Adipocyte (in vitro differentiated cells): ENCODE results near the gene FLT3LG.
"Not testable (repeated sequence)": the region's sequence is repeated elsewhere in the genome, so short reads cannot be mapped to it uniquely, and the experiment has no call there.

Source experiments
- DNase-seq: peaks from one replicate; pipeline ENCODE4 v3.0.0-alpha.2; 2015; ENCODE audit warnings: low read depth
- H3K27me3 ChIP-seq: replicated peaks from 2 replicates; pipeline ENCODE4 v1.7.0; 2013; ENCODE audit warnings: mild to moderate bottlenecking, low read length, moderate library complexity; ENCODE audit not compliant: control insufficient read depth, insufficient read depth
- H3K36me3 ChIP-seq: 2 replicates; pipeline ENCODE4 v1.7.0; 2013; ENCODE audit warnings: low read length, mild to moderate bottlenecking, moderate library complexity; ENCODE audit not compliant: control insufficient read depth, insufficient read depth, severe bottlenecking
- H3K4me1 ChIP-seq: 2 replicates; pipeline ENCODE4 v1.7.0; 2013; ENCODE audit warnings: mild to moderate bottlenecking, low read length, moderate library complexity; ENCODE audit not compliant: control insufficient read depth, insufficient read depth
- H3K4me3 ChIP-seq: 2 replicates; pipeline ENCODE4 v1.7.0; 2013; ENCODE audit warnings: mild to moderate bottlenecking, low read length, moderate library complexity
- H3K9ac ChIP-seq: 2 replicates; pipeline ENCODE4 v1.7.0; 2013; ENCODE audit warnings: mild to moderate bottlenecking, low read length, moderate library complexity
- H3K9me3 ChIP-seq: 2 replicates; pipeline ENCODE4 v1.7.0; 2013; ENCODE audit warnings: mild to moderate bottlenecking, low read length, moderate library complexity; ENCODE audit not compliant: control insufficient read depth

Gene FLT3LG

DNA sequence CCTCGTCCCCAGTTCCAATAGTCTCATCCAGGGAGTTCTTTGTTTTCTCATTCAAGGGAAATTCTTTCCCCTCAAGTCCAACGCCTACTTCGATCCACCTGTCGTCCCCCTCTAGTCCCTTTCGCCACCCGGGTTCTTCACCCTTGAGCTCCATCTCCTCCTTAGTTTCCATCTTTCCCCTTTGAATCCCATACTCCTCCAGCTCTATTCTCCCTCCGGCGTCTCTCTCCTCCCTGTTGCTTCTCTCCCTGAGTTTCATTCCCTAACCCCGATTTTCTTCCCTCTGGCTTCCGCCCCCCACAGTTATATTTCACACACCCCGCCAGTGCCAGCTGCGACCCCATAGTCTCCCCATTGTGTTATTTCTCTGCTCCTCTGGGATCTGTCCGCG is 32.1 kb upstream of the FLT3LG start:
- H3K36me3 ChIP-seq = no peaks in the 10 kb centered on the region
- H3K27me3 ChIP-seq = peaks cover 47% of the 10 kb centered on the region
- no peak overlapping the region for H3K9ac ChIP-seq
- H3K4me1 ChIP-seq = peaks cover 4% of the 10 kb centered on the region
- peak overlapping the region; percentile 54 for H3K4me3 ChIP-seq
- no peak for DNase-seq
- H3K9me3 ChIP-seq = no peaks in the 10 kb centered on the region

DNA sequence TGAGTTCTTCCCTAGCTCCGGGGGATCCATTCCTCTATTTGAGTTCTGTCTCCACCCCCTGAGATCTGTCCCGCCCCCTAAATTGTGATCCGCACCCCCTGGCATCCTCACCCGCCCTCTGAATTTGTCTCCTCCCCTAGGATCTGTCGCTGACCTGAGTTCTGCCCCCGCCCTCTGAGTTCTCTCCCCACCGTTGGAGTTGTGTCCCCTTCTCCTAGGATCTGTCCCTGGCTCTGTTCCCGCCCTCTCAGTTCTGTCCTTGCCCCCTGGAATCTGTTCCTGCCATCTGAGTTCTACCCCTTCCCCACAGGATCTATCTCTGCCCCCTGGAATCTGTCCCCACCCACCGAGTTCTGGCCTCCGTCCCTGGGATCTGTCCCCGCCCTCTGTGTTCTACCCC is 31.7 kb upstream of the FLT3LG start:
- Histone ChIP-seq H3K9ac (no peak overlapping the region), H3K27me3 (peaks cover 45% of the 10 kb centered on the region), H3K4me3 (peak overlapping the region; percentile 54), H3K36me3 (no peaks in the 10 kb centered on the region), H3K4me1 (peaks cover 4% of the 10 kb centered on the region), H3K9me3 (no peaks in the 10 kb centered on the region)
- DNase-seq = no peak

DNA sequence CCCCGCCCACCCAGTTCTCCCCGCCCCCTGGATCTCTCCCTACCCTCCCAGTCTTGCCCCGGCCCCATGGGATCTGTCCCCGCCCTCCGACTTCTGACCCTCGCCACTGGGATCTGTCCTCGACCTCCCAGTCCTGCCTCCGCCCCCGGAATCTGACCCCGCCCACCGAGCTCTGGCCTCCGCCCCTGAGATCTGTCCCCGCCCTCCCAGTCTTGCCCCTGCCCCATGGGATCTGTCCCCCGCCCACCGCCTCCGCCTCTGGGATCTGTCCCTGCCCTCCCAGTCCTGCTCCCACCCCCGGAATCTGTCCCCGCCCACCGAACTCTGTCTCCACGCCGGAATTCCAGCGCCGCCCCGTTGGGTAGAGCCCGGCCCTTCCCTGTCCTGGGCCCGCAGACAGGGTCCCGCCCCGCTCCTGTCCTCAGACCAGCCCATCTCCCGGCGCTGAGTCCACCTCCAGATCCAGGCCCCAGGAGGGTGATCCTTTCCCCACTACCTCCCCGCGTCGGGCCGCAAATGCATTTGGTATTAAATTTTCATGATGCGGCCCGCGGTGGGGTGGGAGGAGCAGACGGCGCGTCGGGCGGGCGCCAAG is 31.1 kb upstream of the FLT3LG start:
- H3K27me3 ChIP-seq = peaks cover 40% of the 10 kb centered on the region
- H3K9me3 ChIP-seq = no peaks in the 10 kb centered on the region
- no peaks in the 10 kb centered on the region for H3K36me3 ChIP-seq
- peak; percentile 88 for DNase-seq
- peak overlapping the region; percentile 85 for H3K4me3 ChIP-seq
- H3K9ac ChIP-seq = peak overlapping the region; percentile 84
- H3K4me1 ChIP-seq = peaks cover 8% of the 10 kb centered on the region

DNA sequence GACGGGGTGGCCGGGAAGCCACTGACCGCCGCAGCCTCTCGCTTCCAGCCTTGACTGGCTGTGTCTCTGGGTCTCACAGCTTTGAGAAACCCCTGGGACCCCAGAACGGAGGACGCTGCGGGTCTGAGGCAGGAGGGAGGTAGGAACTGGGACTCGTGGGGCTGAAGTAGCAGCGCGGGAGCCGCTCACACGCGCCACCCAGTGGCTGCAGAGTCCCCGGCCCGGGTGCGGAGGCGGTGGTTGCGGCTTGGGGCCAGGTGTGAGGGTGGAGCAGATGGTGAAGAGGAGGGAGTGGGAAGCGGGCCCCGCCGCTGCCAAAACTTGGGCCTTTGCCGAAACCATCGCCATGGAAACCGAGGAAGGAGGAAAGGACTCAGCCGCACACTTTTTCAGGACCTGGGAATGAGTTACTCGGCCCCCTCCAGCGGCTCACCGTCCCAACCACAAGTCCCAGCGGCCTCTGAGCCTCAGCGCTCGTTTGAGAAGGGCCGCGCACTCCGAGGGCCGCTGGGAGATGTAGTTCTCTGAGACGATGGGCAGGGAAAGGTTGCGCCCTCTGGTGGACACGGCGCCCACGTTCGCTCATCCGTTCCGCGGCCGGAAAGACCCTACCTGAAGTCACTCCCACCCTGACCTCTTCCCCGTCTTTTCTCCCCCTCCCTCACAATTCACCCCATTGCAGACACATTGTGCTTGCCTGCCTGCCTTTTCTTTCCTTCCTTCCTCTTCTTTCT is 30.5 kb upstream of the FLT3LG start:
- H3K27me3 ChIP-seq = peaks cover 34% of the 10 kb centered on the region
- no peaks in the 10 kb centered on the region for H3K9me3 ChIP-seq
- peak overlapping the region; percentile 84 for H3K9ac ChIP-seq
- peak; percentile 97 for DNase-seq
- H3K36me3 ChIP-seq = no peaks in the 10 kb centered on the region
- H3K4me1 ChIP-seq = peaks cover 10% of the 10 kb centered on the region
- peak overlapping the region; percentile 85 for H3K4me3 ChIP-seq

DNA sequence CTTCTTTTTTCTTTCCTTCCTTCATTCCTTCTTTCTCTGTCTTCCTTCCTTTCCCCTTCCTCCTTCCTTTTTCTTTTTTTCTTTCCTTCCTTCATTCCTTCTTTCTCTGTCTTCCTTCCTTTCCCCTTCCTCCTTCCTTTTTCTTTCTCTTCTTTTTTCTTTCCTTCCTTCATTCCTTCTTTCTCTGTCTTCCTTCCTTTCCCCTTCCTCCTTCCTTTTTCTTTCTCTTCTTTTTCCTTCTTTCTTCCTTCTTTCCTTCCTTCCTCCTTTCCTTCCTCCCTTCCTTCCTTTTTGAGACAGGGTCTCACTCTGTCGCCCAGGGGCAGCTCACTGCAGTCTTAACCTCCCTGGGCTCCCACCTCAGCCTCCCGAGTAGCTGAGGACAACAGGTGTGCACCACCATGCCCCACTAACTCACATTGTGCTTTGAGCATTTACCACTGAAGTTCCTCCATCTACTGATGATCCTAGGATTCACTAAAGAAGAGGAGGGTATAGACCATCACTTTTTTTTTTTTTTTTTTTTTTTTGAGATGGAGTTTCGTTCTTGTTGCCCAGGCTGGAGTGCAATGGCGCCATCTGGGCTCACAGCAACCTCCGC is 29.8 kb upstream of the FLT3LG start:
- DNase-seq, H3K9ac ChIP-seq, H3K4me1 ChIP-seq, H3K36me3 ChIP-seq, H3K9me3 ChIP-seq: not testable (repeated sequence)
- peak overlapping the region; percentile 85 for H3K4me3 ChIP-seq
- peaks cover 27% of the 10 kb centered on the region for H3K27me3 ChIP-seq

DNA sequence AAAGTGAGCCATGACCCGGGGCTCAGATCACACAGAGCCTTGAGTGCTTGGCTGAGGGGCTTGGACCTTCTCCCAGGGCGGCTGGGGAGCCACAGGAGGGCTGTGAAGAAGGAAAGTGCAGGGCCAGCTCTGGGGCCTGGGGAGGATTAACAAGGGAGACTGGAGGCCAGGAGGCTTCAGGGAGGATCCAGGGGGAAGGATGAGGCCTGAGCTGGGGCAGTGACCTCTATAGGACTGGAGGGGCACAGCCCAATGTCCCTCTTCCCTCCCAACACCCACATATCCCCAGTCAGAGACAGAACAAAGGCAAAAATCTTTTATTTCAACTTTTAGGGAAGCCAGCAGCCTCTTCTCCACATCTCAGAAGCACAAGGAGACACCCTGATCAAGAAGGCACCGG is 28.0 kb upstream of the FLT3LG start:
- Histone ChIP-seq H3K9ac (no peak overlapping the region), H3K4me3 (no peak overlapping the region), H3K9me3 (no peaks in the 10 kb centered on the region), H3K36me3 (peaks cover 2% of the 10 kb centered on the region), H3K4me1 (peaks cover 17% of the 10 kb centered on the region), H3K27me3 (peaks cover 9% of the 10 kb centered on the region)
- no peak for DNase-seq

DNA sequence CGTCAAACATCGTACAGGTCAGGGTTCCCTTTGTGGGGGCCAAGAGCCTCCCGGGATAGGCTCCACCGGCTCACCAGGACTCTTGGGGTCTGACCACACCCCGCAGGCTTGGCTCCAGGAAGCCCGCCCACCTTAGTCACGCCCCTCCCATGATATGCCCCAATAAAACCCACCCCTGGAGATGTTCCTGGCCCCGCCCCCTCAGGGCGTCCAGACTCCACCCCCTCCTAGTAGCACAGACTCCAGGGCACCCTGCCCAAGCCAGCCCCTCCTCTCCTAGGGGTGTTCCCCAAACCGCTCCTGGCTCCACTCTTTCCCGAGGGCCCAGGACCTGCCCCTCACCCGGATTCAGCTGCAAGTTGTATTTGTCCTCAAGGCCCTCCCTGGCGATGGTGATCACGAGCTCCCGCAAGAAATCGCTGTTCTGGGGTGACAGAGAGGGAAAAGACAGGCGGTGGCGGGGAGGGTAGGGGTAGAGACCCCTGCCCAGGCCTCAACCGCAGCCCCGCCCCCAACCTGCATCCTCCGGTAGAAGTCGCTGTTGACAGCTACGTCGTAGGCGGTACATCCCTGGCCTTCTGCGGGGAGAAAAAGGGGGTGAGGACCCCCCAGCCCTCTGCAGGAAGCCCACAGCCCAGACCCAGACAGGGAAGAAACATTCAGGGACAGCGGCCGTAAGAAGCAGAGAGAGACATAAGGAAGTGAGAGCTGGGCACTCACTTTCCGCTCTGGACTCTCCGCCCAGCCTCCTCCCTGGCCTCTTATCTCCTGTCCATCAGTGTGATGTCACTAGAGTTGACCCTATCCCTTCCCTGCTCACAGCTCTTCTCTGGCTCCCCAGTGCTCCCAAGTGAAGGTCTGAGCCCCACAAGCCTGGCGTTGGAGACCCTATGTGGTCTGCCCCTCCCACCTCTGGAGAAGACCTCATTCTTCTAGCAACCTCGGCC is 26.3 kb upstream of the FLT3LG start:
- Histone ChIP-seq H3K27me3 (no peaks in the 10 kb centered on the region), H3K4me3 (peak overlapping the region; percentile 39), H3K9ac (peak overlapping the region; percentile 52), H3K4me1 (peaks cover 13% of the 10 kb centered on the region), H3K9me3 (no peaks in the 10 kb centered on the region), H3K36me3 (peaks cover 2% of the 10 kb centered on the region)
- no peak for DNase-seq

DNA sequence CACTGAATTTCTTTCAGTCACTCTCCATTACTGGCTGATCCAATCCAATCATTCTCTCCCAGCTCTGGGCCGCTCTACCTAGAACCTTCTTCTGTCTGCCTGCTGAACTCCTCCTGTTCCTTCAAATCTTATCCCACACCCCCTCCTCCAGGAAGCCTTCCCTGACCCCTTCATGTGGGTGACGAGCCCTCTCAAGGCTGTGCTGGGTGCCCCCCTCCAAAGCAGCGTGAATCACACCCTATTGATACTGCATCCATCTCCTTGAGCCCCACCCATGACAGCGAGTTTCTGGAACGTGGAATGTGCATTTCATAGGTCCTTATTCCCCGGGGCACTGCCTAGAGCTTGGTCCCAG is 25.6 kb upstream of the FLT3LG start:
- peaks cover 13% of the 10 kb centered on the region for H3K4me1 ChIP-seq
- no peaks in the 10 kb centered on the region for H3K27me3 ChIP-seq
- no peak for DNase-seq
- no peak overlapping the region for H3K4me3 ChIP-seq
- H3K9ac ChIP-seq = peak overlapping the region; percentile 52
- peaks cover 2% of the 10 kb centered on the region for H3K36me3 ChIP-seq
- H3K9me3 ChIP-seq = no peaks in the 10 kb centered on the region

DNA sequence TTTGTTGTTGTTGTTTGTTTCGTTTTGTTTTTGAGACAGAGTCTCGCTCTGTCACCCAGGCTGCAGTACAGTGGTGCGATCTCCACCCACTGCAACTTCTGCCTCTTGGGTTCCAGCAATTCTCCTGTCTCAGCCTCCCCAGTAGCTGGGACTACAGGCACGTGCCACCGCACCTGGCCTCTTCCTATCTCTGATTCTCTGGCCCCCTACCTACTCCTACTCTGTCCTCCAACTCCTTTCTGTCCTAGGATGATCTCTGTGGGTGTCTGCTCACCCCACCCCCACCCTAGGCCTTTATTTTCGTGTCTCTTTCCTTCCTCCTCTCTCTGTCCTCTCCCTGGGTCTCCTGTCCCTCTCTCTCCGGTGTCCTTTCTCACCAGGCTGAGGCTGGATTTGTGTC is 23.6 kb upstream of the FLT3LG start:
- Histone ChIP-seq H3K4me3 (peak overlapping the region; percentile 90), H3K27me3 (no peaks in the 10 kb centered on the region), H3K9me3 (no peaks in the 10 kb centered on the region), H3K4me1 (peaks cover 26% of the 10 kb centered on the region), H3K9ac (peak overlapping the region; percentile 93), H3K36me3 (peaks cover 2% of the 10 kb centered on the region)
- no peak for DNase-seq

DNA sequence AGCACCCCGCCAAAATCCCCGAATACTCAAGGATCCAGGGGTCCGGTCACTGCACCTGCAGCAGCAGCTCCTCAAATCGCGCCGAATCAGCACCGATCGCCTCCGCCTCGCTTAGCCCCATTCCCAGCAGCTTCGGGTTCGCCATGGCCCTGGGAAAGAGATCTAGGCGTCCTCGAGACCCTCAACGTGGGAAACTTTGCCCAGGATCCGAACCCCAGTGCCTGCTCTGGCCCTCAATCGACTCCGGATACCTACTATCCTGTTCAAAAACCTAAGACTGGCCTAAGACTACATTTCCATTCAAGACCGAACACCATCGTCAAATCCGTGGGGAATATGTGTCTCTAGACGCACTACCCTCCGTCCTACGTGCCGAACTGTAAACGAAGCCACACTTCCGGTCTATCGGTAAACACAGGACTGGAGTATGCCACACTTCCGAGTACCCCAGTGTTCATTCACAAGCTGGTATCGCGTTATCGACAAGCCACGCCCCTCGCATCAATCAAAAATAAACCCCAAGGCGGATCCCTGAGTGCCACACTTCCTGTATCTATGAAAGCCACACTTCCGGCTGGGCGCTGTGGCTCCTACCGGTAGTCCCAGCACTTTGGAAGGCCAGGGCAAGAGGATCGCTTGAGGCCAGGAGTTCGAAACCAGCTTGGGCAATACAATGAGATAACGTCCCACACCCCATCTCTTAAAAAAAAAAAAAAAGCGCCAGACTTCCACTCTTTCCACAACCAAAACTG is 22.4 kb upstream of the FLT3LG start, which contains the start of gene PIH1D1:
Gene PIH1D1 (minus strand): TSS at position 385 of the 752 bp plus-strand sequence. CDS start 240 bp downstream, at position 145.
- Histone ChIP-seq H3K27me3 (no peaks in the 10 kb centered on the region), H3K4me3 (peak within 1 kb of the TSS; percentile 96), H3K9me3 (no peaks in the 10 kb centered on the region), H3K9ac (peak within 1 kb of the TSS; percentile 99), H3K4me1 (peaks cover 38% of the 10 kb centered on the region), H3K36me3 (peaks cover 2% of the 10 kb centered on the region)
- peak; percentile 99 for DNase-seq
